Kidney tubule cell (primary cell): ENCODE results near the gene COL5A3.
"Not testable (repeated sequence)": the region's sequence is repeated elsewhere in the genome, so short reads cannot be mapped to it uniquely, and the experiment has no call there.

Experiments
- DNase-seq: peaks from one replicate; pipeline ENCODE4 v3.0.0-alpha.2; 2018; ENCODE audit warnings: low spot score

Gene COL5A3

DNA sequence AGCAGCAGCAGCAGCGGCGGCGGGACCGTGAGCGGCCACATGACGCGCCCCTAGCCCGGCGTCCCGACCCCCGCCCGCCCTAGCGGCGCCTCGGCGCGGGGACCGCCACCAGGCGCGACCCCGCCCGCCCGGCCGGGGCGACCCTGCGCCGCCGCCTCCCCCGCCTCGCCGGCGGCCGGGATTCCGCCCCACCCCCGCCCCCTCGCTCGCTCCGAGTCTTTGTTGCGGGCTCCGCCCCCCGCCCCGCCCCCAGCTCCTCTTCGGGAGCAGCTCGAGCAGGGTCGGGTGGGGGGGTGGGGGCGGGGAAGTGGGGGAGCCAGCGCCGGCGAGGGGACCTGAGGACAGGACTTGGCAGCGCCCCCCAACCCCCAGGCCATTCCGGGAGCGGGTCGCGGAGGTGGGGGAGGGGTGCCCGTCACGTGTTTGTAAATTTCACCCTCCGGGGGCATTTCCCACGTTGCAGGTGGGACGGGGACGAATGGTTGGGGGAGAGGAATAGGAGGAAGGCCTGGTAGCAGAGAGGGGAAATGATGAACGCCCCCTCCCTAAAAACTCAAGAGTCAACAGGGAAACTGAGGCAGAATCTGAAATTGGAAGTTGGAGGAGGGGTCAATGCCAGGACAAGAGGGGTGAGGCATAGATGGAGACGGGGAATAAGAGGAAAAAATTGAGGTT lies 73.8 kb downstream of the COL5A3 start, which contains the start of gene OLFM2:
Gene OLFM2, minus strand, starts transcription at position 190 of the 675 bp plus-strand sequence. Its CDS starts 149 bp downstream, at position 41.
- DNase-seq, result no peak

DNA sequence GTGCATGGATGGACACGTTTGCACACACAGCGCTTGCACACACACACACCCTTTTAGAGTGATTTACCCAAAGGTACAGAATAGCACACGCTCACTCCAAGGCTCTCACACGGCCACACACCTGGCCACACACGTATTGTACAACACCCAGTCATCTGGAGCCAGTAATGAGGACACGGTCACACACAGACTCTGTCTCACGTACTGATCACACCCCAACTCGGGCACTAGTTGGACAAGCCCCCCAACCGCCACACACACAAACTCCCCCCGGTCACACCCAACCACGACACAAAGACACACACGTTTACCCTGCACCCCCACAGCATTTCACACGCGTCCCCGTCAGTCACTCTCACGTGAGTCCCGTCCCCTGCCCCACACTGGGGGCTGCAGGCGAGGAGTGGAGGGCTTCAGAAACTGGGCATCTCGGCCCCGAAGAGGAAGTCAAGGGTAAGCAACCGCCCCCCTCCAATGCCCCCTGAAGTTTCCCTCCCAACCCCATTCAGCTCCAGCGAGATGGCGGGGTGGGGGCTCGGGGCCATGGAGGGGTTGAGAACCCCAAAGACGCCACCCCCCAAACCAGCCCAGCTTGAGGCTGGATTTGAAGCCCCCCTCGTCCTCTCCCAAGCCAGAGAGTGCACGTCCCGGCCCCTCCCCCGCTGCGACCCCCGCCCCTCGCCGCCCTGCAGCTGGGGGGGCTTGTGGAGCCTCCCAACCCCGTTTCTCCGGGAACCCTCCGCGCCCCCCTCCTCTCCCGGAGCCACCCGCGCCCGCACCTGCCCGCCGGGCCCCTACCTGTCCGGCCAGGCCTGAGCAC lies 74.6 kb downstream of the COL5A3 start:
- DNase-seq, result no peak

GRCh38 chr19:9934132-9934950 lies 76.0 kb downstream of the COL5A3 start:
- peak; percentile 60 for DNase-seq

DNA sequence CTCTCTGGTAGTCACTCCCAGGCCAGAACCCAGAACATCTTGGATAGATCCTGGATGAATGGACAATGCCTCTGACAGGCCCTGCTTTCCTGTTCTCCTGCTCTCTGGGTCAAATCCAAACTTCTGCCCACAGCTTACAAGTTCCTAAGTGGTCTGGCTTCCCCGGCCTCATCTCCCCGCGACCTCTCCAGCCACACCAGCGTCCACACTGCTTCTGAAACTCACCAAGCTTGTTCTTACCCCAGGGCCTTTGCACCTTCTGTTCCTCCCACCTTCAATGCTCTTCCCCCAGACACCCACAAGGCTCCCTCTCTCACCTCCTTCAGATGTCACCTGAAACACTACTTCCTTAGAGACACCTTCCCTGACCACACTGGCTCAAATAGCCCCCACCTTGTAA lies 77.5 kb downstream of the COL5A3 start:
- no peak for DNase-seq

DNA sequence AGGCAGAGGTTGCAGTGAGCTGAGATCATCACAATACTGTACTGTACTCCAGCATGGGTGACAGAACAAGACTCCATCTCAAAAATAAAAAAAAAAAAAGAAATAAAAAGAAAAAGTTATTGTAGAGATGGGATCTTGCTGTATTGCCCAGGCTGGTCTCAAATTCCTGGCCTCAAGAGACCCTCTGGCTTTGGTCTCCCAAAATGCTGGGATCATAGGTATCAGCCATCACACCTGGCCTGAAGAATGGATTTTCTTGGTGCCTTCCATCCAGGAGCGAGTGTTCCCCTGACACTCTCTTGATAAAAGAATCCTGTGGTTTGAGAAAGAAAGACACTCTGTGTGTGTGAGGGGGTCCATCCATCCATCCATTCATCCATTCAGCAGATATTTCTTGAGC lies 78.7 kb downstream of the COL5A3 start:
- no peak for DNase-seq

GRCh38 chr19:9923440-9923839 lies 86.9 kb downstream of the COL5A3 start:
- no peak for DNase-seq

- not testable (repeated sequence) for DNase-seq
These were observed 87.4 kb downstream of the COL5A3 start for GRCh38 chr19:9922782-9923379.

DNA sequence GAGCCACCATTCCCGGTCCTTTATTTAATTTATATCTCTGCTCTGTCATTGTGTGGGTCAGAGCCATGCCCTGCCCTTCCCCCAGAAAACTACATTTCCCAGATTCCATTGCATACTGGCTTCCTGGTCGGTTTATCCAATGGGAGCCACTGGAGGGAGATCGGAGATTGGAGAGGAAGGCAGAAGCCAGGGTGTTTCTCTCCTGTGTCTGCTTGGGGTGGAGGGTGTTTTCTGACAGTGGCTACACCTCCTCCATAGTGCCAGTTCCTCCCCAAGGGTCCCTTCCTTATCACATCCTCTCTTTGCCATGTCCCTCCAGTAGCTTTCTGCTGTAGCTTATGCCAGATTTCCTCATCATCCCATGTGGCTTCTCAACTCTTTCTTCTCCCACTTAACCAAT lies 93.0 kb downstream of the COL5A3 start:
- peak; percentile 33 for DNase-seq

DNA sequence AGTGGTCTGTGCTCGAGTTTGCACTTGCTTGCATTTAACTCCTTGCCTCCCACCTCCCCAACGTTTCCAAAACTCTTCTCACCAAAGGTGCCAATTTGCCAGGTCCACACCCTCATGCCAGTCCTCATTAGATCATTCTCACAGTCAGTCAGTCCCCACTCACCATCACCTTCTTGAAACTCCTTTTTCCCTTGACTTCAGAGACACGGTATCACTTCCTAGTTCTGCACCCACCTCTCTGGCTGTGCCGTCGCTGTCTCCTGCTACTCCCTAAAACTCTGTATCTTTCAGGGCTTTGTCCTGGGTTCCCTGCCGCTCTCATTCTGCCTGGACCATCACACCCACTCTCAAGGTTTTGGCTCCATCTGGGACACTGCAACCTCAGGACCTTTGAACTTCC lies 93.6 kb downstream of the COL5A3 start:
- DNase-seq, result no peak

DNA sequence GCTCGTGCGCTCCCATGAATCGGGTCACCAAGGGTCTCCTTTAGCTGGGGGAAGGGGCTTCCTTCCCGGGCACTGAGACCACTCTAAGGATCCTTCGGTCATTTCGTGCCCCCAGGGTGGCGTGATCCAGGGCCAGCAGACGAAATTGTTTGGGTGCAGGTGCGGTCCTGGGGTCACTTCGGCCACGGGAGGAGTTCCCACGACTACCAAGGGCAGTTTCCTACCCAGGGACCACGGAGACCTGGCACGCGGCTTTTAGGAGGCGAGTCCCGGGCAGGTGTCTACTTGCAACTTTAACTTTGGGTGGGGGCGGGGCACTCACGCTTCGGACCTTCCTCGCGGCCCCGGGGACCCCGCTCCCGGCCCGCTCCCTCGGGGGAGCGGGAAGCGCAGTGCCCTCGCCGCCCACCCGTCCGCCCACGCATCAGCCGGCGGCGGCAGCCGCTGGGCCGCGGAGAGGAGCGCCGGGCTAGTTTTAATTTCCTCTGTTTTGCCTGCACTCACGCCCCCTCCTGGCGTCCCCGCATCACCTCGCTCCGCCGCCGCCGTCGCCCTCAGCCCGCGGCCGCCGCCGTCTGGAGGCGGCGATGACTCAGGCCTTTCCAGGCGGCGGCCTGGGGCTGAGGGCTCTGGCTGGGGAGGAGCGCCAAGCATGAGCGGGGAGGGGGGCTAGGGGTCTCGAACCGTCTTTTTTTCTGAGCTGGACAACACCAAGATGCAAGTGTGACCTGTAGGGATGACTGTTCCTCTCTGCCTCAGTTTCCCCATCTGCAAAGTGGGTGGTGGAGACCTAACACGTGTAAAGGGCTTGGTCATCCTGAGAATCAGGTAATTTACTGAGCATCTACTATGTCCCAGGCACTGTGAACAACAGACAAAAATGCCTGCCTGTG lies 95.7 kb downstream of the COL5A3 start:
- DNase-seq, result peak; percentile 83

- no peak for DNase-seq
These were observed 96.3 kb downstream of the COL5A3 start for GRCh38 chr19:9914001-9914314.

DNA sequence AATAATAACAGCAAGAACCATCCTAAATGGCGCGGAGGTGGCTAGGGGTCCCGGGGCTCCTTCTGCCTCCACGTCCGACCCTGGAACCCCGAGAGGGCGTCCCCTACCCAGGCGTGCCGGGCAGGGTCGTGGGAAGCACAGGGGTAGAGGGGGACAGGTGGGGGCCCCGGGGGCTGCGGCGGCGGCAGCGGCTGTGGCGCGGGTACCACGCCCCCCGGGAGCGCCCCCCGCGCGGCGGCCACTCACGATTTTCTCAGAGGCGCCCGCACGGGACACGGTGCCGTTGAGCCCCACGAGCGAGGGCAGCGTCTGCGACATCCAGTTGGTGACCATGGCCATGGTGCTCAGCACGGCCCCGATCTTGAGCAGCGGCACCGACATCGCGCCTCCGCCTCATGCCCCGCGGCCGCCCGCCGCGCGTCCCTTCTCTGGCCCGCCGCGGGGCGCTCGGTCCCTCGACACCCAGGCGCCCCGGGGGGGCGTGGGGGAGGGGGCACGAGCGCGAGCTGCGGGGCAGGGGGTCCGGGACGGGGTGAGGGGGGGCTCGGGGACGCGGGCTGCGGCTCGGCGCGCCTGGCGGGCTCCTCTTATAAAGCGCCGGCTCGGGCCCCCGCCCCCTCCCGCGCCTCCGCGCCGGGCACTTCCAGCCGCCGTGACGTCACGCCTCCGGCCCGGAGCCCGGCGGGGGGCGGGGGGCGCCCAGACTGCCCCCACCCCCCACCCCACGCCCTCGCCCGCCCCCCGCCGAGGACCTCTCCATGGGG lies 96.9 kb downstream of the COL5A3 start:
- no peak for DNase-seq

DNA sequence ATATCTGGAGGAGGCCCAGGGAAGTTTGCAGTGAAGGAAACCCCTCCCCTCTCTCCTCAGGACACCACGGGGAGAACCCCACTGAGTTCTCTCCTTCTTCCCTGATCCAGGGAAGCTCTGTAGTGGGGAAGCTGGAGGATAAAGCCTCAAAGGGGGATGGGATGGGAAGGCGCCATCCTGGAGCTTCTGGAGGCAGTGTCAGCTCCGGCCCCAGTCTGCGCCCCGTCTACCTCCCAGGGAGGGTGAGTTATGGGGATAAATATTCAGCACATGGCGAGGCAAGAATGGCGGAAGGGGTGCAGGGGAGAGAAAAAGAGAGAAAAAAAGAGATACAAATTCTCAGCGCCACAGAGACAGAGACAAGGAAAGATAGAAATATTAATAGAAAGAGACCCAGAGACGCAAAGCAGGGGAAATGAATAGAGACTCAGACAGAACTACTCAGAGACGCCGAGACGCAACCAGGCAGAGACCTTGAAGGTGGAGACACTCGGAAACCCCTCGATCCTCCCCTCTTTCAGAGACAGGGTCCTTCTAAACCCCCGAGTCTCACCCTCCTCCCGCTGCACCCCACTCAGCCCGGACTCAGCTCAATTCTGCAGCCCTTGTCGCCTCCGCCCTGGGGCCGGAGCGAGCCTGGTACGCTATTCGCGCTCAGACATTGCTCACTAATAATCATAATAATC lies 97.6 kb downstream of the COL5A3 start:
- no peak for DNase-seq

DNA sequence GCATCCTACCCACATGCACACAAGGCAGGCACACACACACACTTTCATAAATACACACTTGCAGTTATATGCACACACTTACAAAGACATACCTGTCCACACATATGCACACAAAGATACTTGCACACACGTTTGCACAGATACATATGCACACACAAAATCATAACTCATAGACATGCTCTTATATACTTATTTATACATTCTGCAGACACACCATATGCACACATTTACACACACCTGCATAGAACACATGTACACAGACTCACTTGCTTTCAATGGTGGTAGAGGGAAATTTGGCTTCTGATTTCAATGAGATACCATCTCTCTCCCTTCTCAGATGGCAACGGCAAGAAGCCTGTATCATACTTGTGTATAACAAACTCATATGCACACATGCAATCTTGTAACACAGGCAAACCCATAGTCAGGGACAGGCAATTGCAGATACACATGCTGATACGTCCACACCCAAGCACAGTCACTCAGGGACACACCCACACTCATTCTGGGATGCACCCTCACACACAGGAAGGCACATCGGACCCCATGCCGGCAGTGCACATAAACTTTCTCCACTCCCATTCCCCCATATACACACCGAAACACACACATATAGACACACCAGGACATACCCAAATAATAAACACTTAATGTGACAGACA lies 98.6 kb downstream of the COL5A3 start:
- DNase-seq, result no peak

- DNase-seq, result no peak
These were observed 99.7 kb downstream of the COL5A3 start for GRCh38 chr19:9910625-9911024.
